ENCODE measurements around the gene RAB7B. TPM values are rescaled to one million over a fixed set of nuclear protein-coding genes. Genes with fewer than 3 reads are reported as not detected.

RAB7B gene
- total RNA-seq, 2 donors from 2014 or later: 4.8 to 5.1 TPM

DNA sequence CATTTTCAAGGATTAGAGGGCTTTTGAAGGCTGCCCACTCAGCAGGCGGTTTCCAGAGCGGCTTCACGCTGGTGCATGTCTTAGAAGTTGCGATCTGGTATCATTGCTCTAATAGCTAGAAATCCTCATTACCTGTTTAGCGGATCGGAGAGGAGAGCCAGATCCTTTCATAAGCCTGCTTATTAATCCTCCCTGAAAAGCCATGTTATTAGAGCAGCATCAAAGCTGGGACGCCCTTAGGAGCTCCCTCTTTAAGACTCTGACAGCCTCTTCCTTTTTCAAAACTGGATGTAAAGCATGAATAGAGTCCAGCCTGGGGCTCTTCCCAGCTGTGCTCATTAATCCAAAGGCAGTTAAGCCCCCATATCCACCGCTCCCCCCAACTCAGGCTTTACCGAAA lies 34.4 kb upstream of the RAB7B start:
- no peaks in the 10 kb centered on the region for H3K9me3 ChIP-seq
- no peak overlapping the region for H3K4me3 ChIP-seq
- peaks cover 0 to 8% of the 10 kb centered on the region in 2 donors for H3K4me1 ChIP-seq
- no peaks in the 10 kb centered on the region for H3K27me3 ChIP-seq
- DNase-seq (ENCODE audit: low spot score): no peak
- TF ChIP-seq, protein P1, sequence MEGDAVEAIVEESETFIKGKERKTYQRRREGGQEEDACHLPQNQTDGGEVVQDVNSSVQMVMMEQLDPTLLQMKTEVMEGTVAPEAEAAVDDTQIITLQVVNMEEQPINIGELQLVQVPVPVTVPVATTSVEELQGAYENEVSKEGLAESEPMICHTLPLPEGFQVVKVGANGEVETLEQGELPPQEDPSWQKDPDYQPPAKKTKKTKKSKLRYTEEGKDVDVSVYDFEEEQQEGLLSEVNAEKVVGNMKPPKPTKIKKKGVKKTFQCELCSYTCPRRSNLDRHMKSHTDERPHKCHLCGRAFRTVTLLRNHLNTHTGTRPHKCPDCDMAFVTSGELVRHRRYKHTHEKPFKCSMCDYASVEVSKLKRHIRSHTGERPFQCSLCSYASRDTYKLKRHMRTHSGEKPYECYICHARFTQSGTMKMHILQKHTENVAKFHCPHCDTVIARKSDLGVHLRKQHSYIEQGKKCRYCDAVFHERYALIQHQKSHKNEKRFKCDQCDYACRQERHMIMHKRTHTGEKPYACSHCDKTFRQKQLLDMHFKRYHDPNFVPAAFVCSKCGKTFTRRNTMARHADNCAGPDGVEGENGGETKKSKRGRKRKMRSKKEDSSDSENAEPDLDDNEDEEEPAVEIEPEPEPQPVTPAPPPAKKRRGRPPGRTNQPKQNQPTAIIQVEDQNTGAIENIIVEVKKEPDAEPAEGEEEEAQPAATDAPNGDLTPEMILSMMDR (IDR thresholded peaks at IDR 0.05): no peak
- no peak overlapping the region for H3K27ac ChIP-seq
- H3K36me3 ChIP-seq: no peaks in the 10 kb centered on the region

- Histone ChIP-seq H3K9me3 (no peaks in the 10 kb centered on the region), H3K4me3 (no peak overlapping the region), H3K27me3 (no peaks in the 10 kb centered on the region), H3K27ac (no peak overlapping the region), H3K4me1 (peaks cover 0 to 8% of the 10 kb centered on the region in 2 donors), H3K36me3 (no peaks in the 10 kb centered on the region)
- DNase-seq (ENCODE audit: low spot score): no peak
- TF ChIP-seq, protein P1 (IDR thresholded peaks at IDR 0.05): no peak
Measured at GRCh38 chr1:206036663-206037455, 33.7 kb upstream of the RAB7B start.

DNA sequence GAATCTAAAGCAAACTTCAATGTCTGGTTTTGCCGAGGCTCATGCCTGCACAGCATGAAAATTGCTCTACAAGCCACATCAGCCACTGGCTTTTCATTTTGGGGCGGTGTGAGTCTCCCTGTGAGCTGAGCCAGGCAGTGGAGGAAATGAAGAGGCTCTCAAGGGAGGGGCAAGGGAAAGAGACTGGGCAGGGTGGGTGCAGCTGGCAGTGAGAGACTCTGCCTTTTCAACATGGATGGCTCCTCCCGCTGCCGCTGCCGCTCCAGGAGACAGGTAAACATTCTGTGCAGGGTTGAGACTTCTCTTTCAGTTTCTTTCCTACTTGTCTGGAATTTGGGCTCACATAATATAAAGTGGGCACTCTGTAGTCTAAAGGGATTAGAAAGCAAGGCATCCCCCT lies 31.8 kb upstream of the RAB7B start:
- H3K36me3 ChIP-seq: no peaks in the 10 kb centered on the region
- no peak overlapping the region for H3K4me3 ChIP-seq
- no peaks in the 10 kb centered on the region for H3K9me3 ChIP-seq
- H3K27ac ChIP-seq: no peak overlapping the region
- DNase-seq (ENCODE audit: low spot score): no peak
- H3K4me1 ChIP-seq: peaks cover 0 to 8% of the 10 kb centered on the region in 2 donors
- TF ChIP-seq, protein P1 (IDR thresholded peaks at IDR 0.05): no peak
- no peaks in the 10 kb centered on the region for H3K27me3 ChIP-seq

GRCh38 chr1:206032380-206033140 lies 29.4 kb upstream of the RAB7B start:
- no peak overlapping the region for H3K27ac ChIP-seq
- TF ChIP-seq, protein P1 (IDR thresholded peaks at IDR 0.05): no peak
- no peaks in the 10 kb centered on the region for H3K4me1 ChIP-seq
- H3K36me3 ChIP-seq: no peaks in the 10 kb centered on the region
- no peak for DNase-seq (ENCODE audit: low spot score)
- H3K4me3 ChIP-seq: no peak overlapping the region
- no peaks in the 10 kb centered on the region for H3K27me3 ChIP-seq
- no peaks in the 10 kb centered on the region for H3K9me3 ChIP-seq

- TF ChIP-seq, protein P1 (IDR thresholded peaks at IDR 0.05): peak; percentile 59 to 78
- Histone ChIP-seq H3K9me3 (no peaks in the 10 kb centered on the region), H3K27me3 (no peaks in the 10 kb centered on the region), H3K27ac (no peak overlapping the region), H3K4me1 (no peaks in the 10 kb centered on the region), H3K4me3 (no peak overlapping the region), H3K36me3 (no peaks in the 10 kb centered on the region)
- peak; percentile 72 for DNase-seq (ENCODE audit: low spot score)
Measured at GRCh38 chr1:206030714-206031113, 27.5 kb upstream of the RAB7B start.

Measured in right atrium auricular region (tissue), 2 donors.